GM12891 (cell line): ENCODE results near the gene FTO.

Experiments used
- PAX5 ChIP-seq: IDR thresholded peaks from 2 replicates; pipeline ENCODE4 v1.6.1; 2011; ENCODE audit warnings: low read length, moderate library complexity, mild to moderate bottlenecking; ENCODE audit not compliant: insufficient read depth, severe bottlenecking
- POLR2A ChIP-seq: IDR thresholded peaks from 2 replicates; pipeline ENCODE4 v1.6.1; 2011; ENCODE audit warnings: low read depth, low read length, control low read depth
- POLR2AphosphoS5 ChIP-seq: IDR thresholded peaks from 2 replicates; pipeline ENCODE4 v1.6.1; 2011; ENCODE audit warnings: low read depth, low read length, control low read depth
- SPI1 ChIP-seq: IDR thresholded peaks from 2 replicates; pipeline ENCODE4 v1.6.1; 2011; ENCODE audit warnings: low read depth, low read length, control low read depth
- TAF1 ChIP-seq: IDR thresholded peaks from 2 replicates; pipeline ENCODE4 v1.6.1; 2011; ENCODE audit warnings: low read depth, low read length, control low read depth

DNA sequence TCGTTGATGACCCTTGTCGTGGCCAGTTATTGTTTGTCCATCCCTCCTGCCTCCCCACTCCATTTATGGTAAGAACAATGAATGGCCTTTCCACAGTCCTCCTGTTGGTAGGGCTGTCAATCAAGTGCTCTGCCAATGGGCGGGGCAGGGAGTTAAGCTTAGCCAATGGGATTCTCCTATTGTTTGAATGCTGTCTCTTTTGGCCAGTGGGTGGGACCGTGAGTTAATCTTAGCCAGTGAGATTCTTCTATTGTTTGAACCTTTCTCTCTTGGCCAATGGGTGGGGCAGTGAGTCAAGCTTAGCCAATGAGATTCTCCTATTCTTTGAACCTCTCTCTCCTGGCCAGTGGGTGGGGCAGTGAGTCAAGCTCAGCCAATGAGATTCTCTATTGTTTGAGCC is 497.2 kb downstream of the FTO start:
- TF ChIP-seq SPI1 (no peak), POLR2A (no peak), POLR2AphosphoS5 (no peak), TAF1 (no peak), PAX5 (no peak)
